Vagina (tissue), 2 donors: ENCODE measurements around the gene NEDD4L.

Source experiments
- POLR2A ChIP-seq, 2 donors: fragments of 450-650 bp; IDR thresholded peaks; one replicate each; pipeline ENCODE4 v1.6.1; 2017; ENCODE audit warnings: antibody characterized with exemption in 2 of 2, mild to moderate bottlenecking in 2 of 2, moderate library complexity in 2 of 2
- TF ChIP-seq, protein P1 (sequence below), 3 experiments: fragments of 450-650 bp in 2 of 3; fragments of 200-600 bp in 1 of 3; sonication (generic) in 1 of 3; IDR thresholded peaks; one replicate each; pipeline ENCODE4 v1.5.1; 2017 to 2019; ENCODE audit warnings: antibody characterized with exemption in 3 of 3, mild to moderate bottlenecking in 2 of 3, moderate library complexity in 2 of 3

DNA sequence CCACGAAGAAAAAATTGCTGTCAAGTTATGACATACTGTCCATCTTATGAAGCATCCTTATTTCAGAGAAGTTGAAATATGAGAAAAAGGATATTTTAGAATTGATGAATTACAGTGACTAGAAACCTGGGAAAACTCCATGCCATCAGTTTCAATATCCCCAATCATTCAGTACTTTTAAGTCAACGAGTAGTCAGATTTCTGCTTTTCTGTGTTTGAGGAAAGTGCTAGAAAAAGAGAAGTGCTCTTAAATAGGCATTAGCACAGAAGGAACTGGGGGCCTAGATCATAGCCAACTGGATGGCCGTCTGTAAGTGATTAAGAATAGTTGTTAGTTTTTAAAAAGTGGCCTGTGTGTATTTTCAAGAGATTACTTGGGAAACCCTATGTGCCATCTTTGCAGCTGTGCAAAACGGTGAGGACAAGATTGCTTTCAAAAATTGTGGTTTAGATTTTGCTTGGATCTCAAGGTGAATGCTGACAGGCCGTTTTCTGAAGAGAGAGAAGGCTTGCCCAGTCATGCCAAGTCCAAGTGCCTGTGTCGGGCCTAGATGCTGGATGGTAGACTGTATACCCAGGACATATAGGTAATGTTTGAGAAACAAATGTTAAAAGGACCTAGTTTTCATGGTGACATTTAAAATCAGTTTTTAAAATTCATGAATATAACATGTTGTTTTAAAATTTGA is 5.1 kb downstream of the NEDD4L start:
- TF ChIP-seq POLR2A (IDR thresholded peaks at IDR 0.05) = no peak
- TF ChIP-seq, protein P1, sequence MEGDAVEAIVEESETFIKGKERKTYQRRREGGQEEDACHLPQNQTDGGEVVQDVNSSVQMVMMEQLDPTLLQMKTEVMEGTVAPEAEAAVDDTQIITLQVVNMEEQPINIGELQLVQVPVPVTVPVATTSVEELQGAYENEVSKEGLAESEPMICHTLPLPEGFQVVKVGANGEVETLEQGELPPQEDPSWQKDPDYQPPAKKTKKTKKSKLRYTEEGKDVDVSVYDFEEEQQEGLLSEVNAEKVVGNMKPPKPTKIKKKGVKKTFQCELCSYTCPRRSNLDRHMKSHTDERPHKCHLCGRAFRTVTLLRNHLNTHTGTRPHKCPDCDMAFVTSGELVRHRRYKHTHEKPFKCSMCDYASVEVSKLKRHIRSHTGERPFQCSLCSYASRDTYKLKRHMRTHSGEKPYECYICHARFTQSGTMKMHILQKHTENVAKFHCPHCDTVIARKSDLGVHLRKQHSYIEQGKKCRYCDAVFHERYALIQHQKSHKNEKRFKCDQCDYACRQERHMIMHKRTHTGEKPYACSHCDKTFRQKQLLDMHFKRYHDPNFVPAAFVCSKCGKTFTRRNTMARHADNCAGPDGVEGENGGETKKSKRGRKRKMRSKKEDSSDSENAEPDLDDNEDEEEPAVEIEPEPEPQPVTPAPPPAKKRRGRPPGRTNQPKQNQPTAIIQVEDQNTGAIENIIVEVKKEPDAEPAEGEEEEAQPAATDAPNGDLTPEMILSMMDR (IDR thresholded peaks at IDR 0.05) = no peak
